Frontal cortex (tissue), 4 donors: ENCODE results near the gene ATP5F1C. TPM values are rescaled to one million over a fixed set of nuclear protein-coding genes. Genes with fewer than 3 reads are reported as not detected.
"Not testable (repeated sequence)": the region's sequence is repeated elsewhere in the genome, so short reads cannot be mapped to it uniquely, and the experiment has no call there.

Experiments
- DNase-seq, 2 donors: peaks; one replicate each; pipeline ENCODE4 v3.0.0; 2012; ENCODE audit warnings: low spot score in 2 of 2
- FAIRE-seq: peaks from 2 replicates; lab custom pipeline; 2012; peaks lifted over from hg19 to GRCh38; lab: Jason Lieb, UNC
- total RNA-seq: library from RNA; depleted of rRNA; stranded (reverse); fragments of >200 nt; gene quantifications from one replicate; pipeline ENCODE4 v1.2.3, GENCODE V29; 2014
- donor health status: control.
- donor health status: control.
- donor health status: control.

The ATP5F1C gene
- total RNA-seq = 422 TPM

DNA sequence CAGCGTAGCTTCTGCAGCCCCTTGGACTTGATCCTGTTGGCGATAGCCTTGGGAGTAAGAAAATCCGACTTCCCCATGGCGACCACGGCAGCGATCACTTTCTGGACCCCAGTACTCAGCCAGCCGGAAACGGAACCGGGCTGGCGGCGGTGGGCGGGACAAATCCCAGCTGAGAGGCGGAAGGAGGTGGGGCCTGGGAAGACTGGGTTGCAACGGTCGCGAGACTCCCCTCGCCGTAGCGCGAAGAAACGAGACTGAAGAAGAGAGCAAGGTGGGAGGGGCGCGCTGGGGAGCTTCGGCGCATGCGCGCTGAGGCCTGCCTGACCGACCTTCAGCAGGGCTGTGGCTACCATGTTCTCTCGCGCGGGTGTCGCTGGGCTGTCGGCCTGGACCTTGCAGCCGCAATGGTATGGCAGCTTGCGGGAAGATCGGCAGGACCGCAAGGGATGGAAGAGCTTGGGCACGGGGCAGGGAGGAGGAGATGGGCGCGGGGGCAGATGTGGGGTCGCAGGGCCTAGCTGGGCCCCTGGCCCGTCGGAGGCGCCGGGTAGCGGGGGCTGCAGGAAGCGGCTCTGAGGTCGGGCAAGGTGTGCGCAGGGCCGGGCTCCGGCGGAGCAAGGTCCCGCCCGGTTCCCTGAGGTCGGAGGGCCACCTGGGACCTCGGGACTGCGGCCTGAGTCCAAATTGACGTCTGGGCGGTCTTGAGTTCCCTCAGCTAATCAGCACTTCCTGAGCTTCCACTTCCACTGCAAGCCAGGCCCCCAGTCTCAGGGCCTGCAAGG, at the start of gene ATP5F1C, which contains the start of gene KIN:
TSS of gene ATP5F1C (plus strand) at position 321 of the 782 bp plus-strand sequence. CDS start at position 352, 31 bp downstream.
TSS of gene KIN (minus strand) at position 137 of the 782 bp plus-strand sequence. CDS start at position 77, 60 bp downstream.
- DNase-seq = peak; percentile 94 to 98
- no peak for FAIRE-seq

DNA sequence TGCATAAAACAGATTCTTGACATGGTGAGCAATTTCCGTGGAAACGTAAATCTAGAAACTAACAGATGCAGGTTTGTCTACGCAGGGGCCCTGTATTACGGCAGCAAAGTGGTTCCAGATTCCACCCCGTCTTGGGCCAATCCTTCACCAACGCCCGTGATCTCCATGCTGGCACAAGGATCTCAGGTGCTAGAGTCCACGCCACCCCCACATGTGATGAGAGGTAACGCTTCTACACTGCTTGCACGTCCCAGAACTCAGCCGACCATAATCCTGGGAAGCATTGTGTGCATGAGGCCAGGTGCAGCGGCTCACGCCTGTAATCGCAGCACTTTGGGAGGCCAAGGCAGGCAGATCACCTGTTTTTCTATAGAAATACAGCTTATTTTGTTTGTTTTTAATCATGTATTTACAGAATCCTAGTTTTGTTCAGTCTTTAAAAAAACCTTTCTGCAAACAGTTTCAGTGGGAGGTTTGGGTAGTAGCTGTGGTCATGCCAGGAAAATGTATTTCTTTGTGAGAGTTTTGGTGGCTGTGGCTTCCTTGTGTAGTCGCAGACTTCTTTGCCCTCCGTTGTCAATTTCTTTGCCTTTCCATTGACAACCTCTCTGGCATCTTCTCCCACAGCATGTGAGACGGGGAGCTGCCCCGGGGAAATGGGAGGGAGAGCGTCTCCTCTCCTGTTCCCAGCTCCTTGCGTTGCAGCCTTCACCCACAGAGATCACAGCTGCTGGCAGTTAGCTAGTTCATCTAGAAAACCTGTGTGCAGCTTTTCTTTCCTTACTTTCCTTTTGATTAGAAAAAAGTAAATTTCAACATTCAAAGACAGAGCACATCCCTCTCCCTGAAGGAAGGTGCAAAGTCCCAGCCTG, 49.2 kb upstream of the ATP5F1C start:
- no peak for FAIRE-seq
- no peak for DNase-seq

DNA sequence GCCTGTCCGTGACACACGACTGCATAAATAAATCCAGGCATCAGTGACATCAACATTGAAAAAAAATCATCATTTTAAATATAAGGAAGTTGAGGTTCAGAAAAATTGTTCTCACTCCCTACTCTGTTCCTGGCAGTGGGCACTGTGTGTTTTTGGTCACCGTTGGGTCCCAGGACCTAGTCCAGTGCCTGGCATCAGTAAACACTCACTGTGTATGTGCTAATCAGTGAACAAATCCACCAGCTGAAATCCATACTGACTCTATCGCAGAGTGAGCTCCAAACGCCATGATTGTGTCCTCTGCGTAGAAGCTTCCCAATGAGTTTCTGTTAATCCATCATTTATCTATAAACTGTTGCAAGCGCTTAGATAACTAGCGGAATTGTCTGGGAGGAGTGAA, 43.7 kb upstream of the ATP5F1C start:
- FAIRE-seq = no peak
- no peak for DNase-seq

DNA sequence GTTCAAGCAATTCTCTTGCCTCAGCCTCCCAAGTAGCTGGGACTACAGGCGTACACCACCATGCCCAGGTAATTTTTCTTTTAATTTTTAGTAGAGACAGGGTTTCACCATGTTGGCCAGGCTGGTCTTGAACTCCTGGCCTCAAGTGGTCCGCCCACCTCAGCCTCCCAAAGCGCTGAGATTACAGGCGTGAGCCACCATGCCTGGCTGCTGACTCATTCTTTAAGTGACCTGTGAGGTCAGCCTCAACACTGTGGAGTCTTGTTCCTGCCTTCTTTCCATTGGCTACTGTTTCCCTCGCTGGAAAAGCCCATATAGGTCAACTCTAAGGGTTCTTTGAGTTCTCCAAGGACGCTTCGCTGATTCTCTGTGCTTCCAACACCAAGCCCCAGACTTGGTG, 39.3 kb upstream of the ATP5F1C start:
- FAIRE-seq, DNase-seq: not testable (repeated sequence)

DNA sequence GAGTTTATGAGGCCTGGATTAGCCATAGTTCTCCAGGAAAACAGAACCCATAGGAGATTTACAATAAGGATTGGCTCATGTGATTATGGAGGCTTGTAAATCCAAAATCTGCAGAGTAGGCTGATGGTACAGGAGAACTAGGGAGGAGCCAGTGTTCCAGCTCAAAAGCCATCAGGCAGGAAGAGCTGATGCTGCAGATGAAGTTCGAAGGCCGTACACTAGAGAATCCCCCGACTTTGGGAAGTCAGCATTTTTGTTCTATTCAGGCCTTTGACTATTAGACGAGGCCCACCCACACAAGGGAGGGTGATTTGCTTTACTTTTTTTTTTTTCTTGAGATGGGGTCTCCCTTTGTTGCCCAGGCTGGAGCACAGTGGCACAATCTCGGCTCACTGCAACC, 37.8 kb upstream of the ATP5F1C start:
- no peak for FAIRE-seq
- no peak for DNase-seq

DNA sequence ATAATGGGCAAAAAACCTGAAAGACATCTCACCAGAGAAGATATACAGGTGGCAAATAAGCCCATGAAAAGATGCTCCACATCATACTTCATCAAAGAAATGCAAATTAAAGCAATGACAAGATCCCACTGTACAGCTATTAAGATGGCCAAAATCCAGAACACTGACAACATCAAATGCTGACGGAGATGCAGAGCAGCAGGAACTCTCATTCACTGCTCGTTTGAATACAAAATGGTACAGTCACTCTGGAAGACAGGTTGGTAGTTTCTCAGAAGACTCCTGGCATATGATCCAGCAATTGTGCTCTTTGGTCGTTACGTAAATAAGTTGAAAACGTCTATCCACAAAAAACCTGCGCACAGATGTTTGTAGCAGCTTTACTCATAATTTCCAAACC, 35.7 kb upstream of the ATP5F1C start:
- FAIRE-seq (no peak), DNase-seq (no peak)

DNA sequence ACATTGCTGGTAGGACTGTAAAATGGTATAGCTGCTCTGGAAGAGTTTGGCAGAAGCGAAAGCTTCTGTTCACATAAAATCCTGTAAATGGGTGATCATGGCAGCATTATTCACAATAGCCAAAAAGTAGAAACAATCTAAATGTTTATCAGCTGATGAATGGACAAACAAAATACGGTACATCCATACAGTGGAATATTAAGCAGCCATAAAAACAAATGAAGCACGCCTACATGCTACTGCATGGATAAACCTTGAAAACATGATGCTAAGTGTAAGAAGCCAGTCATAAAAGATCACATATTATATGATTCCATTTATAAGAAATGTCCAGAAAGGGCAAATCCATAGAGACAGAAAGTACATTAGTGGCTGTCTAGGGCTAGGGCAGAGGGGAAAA, 32.9 kb upstream of the ATP5F1C start:
- no peak for FAIRE-seq
- no peak for DNase-seq

DNA sequence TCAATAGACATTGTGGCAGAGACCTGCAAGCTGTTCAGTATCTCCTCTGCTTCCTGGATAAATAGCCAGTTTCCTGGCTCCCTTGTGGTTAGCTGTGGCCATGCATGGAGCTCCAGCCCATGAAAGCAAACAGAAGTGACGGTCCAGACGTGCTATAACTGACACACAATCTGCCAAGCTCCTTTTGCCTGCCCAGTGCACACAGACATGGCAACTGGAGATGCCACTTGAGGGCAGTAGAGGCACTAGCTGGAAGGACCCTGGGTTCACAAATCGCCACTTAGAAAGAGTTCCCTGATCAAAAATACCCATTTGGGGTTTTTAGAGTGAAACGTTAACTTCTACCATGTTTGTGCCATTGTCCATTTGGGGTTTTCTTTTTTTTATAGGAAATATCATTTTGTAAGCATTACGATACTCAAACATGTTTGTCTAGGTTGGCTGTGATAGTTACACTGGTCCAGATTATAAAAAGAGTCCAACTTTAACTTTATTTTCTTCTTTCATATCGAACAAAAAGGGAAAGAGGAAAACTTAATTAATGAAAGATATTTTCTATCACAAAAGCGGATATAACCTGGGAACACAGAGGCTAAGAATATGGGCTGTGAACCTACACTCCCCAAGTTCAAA, 31.5 kb upstream of the ATP5F1C start:
- no peak for DNase-seq
- no peak for FAIRE-seq

DNA sequence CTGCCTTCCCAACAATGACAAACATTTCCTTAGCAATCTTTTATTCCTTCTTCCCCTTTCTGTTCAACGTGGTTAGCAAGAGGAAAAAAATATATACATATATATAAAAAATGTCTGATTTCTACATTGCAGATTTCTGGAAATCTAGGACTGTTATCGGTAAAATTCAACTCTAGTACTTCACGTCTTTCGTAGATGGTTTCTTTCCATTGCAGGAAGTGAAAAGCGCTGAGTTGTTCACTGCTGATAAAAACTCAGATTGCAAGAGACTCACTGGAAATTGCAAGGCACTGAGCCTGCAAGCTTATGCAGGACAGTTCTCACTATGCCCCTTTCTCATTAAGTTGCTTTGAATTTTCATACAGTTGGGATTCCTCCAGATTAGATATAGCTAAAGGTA, 24.0 kb upstream of the ATP5F1C start:
- FAIRE-seq = no peak
- DNase-seq = no peak

DNA sequence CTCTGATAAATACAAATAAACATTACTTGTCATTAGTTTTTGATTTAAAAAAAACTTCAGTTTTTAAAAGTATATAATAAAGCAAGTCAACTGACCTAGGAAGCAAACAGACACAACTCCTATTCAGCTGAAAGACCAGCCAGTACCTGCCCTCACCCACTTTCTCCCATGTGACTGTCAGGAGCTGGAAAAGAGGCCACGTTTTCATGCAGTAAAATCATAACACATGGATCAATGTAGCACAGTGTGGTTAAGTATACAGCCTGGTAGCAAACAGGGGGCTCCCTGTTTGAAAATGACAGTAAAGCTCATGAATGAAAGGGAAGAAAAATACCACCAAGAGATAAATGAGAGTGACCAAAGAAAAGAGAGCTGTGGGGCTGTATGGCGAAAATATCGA, 21.7 kb upstream of the ATP5F1C start:
- FAIRE-seq = no peak
- DNase-seq = no peak

DNA sequence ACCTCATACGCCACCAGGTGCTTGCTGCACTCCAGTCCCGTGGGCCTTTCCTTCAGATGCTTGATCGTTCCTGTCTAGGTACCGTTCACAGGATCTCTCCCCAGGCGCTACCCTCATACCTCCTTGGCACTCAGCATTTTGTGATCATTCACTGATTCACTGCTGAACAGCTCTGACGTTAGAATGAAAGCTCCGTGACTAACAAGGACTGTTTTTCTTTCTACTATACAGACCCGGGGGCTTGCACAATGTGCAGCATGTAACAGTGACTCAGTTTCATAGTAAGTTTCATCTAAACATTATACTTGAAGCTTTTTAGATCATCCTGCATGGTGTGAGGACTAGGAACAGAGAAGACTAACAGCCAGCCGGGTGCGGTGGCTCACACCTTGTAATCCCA, 20.8 kb upstream of the ATP5F1C start:
- DNase-seq = no peak
- FAIRE-seq = no peak

DNA sequence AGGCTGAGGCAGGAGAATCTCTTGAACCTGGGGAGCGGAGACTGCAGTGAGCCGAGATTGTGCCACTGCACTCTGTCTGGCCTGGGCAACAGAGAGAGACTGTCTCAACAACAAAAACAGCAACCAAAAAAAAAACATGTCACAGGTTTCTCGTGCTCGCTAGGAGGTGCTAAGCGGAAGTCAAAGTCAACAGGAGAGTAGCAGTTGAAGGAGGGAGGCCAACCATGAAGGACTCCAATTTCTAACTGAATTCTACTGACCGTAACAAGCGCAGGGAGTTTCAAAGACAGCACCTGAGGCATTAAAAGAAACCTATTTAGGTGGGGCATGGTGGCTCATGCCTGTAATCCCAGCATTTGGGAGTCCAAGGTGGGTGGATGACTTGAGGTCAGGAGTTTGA, 19.6 kb upstream of the ATP5F1C start:
- DNase-seq = no peak
- no peak for FAIRE-seq

DNA sequence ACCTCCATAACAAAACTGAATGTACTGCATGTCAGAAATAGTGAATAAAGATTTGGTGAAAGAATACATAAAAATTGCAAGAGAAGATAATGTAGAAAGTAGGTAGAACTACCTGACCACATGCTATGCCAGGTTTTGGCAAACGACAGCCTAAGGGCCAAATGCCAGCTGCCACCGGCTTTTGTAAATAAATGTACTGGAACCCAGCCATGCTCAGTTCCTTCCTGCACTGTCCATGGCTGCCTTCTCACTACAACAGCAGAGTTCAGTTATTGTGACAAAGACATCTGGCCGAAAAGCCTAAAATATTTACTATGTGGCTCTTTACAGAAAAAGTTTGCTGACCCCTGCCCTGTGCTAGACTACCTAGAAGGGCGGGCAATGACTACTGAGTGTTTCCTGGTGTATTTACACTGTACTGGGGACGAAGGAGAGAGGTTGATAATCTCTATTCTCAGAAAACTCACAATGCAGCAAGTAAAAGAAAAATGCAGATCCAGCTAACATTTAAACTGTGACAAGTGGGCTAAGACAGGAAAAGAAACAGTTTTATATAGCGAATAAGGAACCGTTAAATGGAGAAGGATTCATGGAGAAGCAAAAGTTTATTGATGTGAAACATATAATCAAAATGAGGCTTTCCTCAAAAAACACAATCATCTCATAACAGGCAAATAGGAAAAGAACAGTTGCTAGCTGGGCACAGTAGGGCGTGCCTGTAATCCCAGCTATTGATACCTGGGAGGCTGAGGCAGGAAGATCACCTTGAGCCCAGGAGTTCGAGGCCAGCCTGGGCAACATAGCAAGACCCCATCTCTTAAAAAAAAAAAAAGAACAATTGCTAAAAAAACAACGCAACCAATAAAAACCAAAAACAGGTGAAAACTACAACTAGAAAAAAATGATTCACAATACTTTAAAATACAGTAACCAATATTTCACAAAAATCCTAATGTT, 13.9 kb upstream of the ATP5F1C start:
- DNase-seq = no peak
- FAIRE-seq = no peak

DNA sequence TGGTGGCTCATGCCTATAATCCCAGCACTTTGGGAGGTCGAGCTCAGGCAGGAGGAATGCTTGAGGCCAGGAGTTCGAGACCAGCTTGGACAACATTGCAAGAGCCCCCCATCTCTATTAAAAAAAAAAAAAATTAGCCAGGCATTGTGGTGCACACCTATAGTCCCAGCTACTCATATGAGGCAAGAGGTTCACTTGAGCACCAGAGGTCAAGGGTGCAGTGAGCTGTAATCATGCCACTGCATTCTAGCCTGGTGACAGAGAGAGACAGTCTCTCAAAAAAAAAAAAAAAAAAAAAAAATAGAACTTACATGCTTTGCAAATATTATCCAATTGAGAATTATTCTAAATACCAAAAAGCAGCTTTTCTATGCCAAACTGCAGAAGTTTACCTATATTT, 11.2 kb upstream of the ATP5F1C start:
- DNase-seq (no peak), FAIRE-seq (no peak)

DNA sequence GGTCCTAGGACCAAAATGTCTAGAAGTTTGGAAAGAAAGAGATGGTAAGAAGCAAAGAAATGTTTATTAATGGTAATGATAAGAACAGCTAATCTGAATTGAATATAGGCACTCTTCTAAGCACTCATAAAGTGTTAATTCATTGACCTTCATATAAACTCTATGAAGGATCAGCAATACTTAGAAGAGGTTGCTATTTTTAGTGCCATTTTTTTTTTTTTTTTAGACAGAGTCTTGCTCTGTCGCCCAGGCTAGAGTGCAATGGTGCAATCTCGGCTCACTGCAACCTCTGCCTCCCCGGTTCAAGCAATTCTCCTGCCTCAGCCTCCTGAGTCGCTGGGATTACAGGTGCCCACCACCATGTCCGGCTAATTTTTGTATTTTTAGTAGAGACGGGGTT, 5.8 kb upstream of the ATP5F1C start:
- DNase-seq, FAIRE-seq: not testable (repeated sequence)

DNA sequence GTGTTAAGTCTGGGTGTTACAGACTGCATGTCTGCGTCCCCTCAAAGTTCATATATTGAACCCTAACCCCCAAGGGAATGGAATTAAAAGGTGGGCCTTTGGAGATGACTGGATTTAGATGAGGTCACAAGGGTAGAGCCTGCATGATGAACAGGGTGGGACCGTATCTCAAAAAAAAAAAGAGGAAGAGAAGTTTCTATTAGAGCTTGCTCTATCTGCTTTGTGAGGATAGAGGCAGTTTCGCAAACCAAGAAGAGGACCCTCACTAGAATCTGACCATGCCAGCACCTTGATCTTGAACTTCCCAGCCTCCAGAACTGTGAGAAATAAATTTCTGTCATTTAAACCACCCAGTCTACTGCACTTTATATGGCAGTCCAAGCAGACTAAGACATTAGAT, 1.5 kb upstream of the ATP5F1C start:
- no peak for FAIRE-seq
- no peak for DNase-seq

DNA sequence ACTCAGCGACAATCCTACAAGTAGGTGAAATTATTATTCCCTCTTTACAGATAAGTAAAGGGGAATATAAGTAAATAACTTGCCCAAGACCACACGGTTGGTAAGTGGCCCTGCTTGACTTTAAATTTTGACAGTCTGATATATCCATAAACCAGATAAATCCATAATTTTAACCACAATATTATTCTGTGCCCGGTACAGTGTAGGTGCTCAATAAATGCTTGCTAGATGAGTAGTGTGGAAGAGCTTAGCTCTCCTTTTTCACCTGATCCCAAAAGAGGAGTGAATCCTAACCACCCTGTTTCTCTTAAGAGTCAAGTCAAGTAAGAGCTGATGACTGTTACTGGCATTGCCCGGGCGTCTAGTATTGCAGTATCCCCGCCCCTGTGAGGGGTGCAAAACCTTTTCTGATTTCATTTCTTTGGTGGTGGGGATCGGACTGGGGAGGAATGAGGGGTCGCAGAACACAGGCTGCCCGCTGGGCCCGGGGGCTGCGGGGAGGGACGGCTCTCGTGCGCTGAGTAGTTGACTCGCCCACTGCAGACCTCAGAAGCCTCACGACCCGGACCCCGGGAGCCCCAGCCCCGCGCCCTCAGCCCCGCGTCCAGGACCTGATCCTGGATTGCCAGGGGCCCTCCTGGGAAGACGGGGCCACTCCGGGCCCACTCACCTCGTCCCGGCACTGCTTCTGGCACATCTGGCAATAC, 674 bp upstream of the ATP5F1C start:
- FAIRE-seq = no peak
- peak; percentile 7 to 21 for DNase-seq

DNA sequence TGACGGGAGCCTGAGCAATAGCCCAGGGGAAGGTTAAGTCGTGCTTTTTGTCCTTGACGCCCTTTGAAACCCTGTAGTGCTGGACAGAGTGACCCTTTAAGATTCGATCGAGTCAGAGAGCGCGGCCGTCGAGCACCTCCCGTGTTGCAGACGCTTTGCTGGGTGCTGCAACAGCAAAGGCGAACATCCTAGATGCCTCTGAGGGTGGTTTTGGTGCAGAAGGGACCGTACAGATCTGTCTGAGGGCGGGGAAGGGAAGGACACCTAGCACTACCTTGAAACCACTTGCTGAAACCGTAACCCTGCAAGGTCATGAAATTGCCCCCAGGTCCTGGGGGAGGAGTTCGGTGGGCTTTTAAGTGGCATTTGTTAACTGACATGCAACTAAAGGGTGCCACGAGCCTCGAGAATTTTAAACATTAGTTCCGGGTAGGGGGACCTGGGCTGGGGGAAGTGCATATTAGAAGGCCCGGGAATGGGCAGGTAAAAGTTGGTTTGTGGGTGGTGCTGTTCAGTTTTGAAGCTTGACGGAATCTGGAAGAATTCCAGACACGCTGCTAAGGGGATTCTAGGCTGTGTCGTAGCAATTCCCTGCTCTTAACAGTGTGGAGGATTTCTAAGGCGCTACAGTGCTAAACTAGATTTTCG, 786 bp downstream of the ATP5F1C start:
- FAIRE-seq (no peak), DNase-seq (peak in 1 of 2 donors; percentile 14)
